H1 (cell line): Measurements from ENCODE around the gene ATP5ME. TPM values are rescaled to one million over a fixed set of nuclear protein-coding genes. Genes with fewer than 3 reads are reported as not detected.
A peak's percentile ranks its signal among the peaks of the same experiment; 100 is the strongest.

Experiments
- CBX5 ChIP-seq: fragments of 300-800, 300-1000 bp; sonication (generic); IDR thresholded peaks from 2 replicates; pipeline ENCODE4 v1.7.1; 2016; ENCODE audit warnings: antibody characterized with exemption, low read length, low read depth
- CHD1 ChIP-seq: IDR thresholded peaks from 2 replicates; pipeline ENCODE4 v1.6.1; 2012; ENCODE audit warnings: low read depth, low read length, improper control_type of control experiment
- KDM4A ChIP-seq: IDR thresholded peaks from one replicate; pipeline ENCODE4 v1.7.1; 2012; ENCODE audit warnings: low read depth, mild to moderate bottlenecking, moderate library complexity, low read length, inconsistent platforms; ENCODE audit not compliant: severe bottlenecking
- PHF8 ChIP-seq: fragments of 200-600 bp; sonication (generic); conservative IDR thresholded peaks from 2 replicates; pipeline ENCODE4 v1.7.1; 2012; ENCODE audit warnings: low read depth, mild to moderate bottlenecking, inconsistent platforms, low read length, moderate library complexity
- SP1 ChIP-seq: IDR thresholded peaks from 2 replicates; pipeline ENCODE4 v1.6.1; 2011; ENCODE audit warnings: low read depth, low read length
- SP2 ChIP-seq: IDR thresholded peaks from 2 replicates; pipeline ENCODE4 v1.6.1; 2012; ENCODE audit warnings: mild to moderate bottlenecking, low read length, inconsistent platforms
- polyA plus RNA-seq, 7 experiments: library from polyadenylated mRNA; depleted of rRNA in 3 of 7; stranded (reverse) in 5 of 7; unstranded in 2 of 7; fragments of >200 nt in 5 of 7; fragments of 200-250 nt in 2 of 7; gene quantifications; 1 replicate in 5 of 7; 2 replicates in 1 of 7; 4 replicates in 1 of 7; pipeline versions ENCODE4 v1.2.1 to v1.2.3, GENCODE V29; 2011 to 2013; ENCODE audit warnings: missing spikeins in 2 of 7, mixed read lengths in 2 of 7
- total RNA-seq: library from RNA; stranded (reverse); fragmentation: NEBNext Ultra II Directional; extraction: Animal tissue kit (Norgen Biotek cat#: 25700); gene quantifications from 2 replicates; pipeline ENCODE4 v1.2.1, GENCODE V29; 2021
- TF ChIP-seq, protein P1 (sequence below): fragments of 300-600 bp; sonication (generic); IDR thresholded peaks from 2 replicates; pipeline ENCODE4 v1.7.1; 2012; ENCODE audit warnings: low read length, moderate library complexity, mild to moderate bottlenecking, inconsistent platforms; ENCODE audit not compliant: insufficient replicate concordance
- TF ChIP-seq, protein P2 (sequence below), 3 experiments: IDR thresholded peaks; 1 replicate in 2 of 3; 2 replicates in 1 of 3; pipeline versions ENCODE4 v1.5.1 to v1.6.1; 2011; ENCODE audit warnings: low read length in 3 of 3, mild to moderate bottlenecking in 3 of 3, inconsistent platforms in 2 of 3, low read depth in 1 of 3, moderate library complexity in 1 of 3; ENCODE audit not compliant: insufficient read depth in 1 of 3; ENCODE audit errors: control extremely low read depth in 1 of 3

Gene ATP5ME
- total and polyA plus RNA-seq, 2 of the 8 experiments (the other 6 are each of a cell fraction or from before 2014, with no cell fraction given), result 375 to 450 TPM

DNA sequence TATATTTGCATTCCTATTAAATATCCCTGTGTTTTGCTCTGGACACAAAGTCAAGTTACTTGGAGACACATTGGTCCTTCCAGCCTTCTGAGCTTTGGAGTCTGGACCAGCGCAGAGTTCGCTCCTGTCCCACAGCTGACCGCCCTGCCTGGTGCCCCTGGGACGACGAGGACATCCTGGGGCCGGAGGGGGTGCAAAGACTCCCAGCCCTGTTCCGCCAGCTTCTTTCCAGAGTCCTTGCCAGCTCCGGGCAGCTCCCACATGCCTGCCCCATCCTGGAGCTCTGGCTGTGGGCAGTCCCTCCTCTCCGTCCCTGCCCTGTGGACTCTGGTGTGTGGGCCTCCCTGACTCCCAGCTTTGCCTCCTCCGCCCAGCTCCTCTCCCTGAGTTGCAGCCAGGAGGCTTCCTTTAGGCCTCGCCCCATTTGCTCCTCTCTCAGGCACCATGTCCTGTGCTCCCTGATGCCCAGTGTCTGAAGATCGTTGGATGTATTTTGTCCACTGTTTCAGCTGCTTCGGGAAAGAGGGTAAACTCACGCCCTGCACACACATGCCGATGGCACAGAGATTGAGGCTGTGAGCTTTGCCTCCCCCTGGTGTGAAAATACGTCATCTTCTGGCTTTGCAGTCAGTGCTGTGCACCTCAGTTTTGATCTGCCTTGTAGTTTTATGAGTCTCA lies 26.6 kb upstream of the ATP5ME start (continued):
- TF ChIP-seq, protein P1, sequence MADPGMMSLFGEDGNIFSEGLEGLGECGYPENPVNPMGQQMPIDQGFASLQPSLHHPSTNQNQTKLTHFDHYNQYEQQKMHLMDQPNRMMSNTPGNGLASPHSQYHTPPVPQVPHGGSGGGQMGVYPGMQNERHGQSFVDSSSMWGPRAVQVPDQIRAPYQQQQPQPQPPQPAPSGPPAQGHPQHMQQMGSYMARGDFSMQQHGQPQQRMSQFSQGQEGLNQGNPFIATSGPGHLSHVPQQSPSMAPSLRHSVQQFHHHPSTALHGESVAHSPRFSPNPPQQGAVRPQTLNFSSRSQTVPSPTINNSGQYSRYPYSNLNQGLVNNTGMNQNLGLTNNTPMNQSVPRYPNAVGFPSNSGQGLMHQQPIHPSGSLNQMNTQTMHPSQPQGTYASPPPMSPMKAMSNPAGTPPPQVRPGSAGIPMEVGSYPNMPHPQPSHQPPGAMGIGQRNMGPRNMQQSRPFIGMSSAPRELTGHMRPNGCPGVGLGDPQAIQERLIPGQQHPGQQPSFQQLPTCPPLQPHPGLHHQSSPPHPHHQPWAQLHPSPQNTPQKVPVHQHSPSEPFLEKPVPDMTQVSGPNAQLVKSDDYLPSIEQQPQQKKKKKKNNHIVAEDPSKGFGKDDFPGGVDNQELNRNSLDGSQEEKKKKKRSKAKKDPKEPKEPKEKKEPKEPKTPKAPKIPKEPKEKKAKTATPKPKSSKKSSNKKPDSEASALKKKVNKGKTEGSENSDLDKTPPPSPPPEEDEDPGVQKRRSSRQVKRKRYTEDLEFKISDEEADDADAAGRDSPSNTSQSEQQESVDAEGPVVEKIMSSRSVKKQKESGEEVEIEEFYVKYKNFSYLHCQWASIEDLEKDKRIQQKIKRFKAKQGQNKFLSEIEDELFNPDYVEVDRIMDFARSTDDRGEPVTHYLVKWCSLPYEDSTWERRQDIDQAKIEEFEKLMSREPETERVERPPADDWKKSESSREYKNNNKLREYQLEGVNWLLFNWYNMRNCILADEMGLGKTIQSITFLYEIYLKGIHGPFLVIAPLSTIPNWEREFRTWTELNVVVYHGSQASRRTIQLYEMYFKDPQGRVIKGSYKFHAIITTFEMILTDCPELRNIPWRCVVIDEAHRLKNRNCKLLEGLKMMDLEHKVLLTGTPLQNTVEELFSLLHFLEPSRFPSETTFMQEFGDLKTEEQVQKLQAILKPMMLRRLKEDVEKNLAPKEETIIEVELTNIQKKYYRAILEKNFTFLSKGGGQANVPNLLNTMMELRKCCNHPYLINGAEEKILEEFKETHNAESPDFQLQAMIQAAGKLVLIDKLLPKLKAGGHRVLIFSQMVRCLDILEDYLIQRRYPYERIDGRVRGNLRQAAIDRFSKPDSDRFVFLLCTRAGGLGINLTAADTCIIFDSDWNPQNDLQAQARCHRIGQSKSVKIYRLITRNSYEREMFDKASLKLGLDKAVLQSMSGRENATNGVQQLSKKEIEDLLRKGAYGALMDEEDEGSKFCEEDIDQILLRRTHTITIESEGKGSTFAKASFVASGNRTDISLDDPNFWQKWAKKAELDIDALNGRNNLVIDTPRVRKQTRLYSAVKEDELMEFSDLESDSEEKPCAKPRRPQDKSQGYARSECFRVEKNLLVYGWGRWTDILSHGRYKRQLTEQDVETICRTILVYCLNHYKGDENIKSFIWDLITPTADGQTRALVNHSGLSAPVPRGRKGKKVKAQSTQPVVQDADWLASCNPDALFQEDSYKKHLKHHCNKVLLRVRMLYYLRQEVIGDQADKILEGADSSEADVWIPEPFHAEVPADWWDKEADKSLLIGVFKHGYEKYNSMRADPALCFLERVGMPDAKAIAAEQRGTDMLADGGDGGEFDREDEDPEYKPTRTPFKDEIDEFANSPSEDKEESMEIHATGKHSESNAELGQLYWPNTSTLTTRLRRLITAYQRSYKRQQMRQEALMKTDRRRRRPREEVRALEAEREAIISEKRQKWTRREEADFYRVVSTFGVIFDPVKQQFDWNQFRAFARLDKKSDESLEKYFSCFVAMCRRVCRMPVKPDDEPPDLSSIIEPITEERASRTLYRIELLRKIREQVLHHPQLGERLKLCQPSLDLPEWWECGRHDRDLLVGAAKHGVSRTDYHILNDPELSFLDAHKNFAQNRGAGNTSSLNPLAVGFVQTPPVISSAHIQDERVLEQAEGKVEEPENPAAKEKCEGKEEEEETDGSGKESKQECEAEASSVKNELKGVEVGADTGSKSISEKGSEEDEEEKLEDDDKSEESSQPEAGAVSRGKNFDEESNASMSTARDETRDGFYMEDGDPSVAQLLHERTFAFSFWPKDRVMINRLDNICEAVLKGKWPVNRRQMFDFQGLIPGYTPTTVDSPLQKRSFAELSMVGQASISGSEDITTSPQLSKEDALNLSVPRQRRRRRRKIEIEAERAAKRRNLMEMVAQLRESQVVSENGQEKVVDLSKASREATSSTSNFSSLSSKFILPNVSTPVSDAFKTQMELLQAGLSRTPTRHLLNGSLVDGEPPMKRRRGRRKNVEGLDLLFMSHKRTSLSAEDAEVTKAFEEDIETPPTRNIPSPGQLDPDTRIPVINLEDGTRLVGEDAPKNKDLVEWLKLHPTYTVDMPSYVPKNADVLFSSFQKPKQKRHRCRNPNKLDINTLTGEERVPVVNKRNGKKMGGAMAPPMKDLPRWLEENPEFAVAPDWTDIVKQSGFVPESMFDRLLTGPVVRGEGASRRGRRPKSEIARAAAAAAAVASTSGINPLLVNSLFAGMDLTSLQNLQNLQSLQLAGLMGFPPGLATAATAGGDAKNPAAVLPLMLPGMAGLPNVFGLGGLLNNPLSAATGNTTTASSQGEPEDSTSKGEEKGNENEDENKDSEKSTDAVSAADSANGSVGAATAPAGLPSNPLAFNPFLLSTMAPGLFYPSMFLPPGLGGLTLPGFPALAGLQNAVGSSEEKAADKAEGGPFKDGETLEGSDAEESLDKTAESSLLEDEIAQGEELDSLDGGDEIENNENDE, result no peak
- TF ChIP-seq, protein P2, sequence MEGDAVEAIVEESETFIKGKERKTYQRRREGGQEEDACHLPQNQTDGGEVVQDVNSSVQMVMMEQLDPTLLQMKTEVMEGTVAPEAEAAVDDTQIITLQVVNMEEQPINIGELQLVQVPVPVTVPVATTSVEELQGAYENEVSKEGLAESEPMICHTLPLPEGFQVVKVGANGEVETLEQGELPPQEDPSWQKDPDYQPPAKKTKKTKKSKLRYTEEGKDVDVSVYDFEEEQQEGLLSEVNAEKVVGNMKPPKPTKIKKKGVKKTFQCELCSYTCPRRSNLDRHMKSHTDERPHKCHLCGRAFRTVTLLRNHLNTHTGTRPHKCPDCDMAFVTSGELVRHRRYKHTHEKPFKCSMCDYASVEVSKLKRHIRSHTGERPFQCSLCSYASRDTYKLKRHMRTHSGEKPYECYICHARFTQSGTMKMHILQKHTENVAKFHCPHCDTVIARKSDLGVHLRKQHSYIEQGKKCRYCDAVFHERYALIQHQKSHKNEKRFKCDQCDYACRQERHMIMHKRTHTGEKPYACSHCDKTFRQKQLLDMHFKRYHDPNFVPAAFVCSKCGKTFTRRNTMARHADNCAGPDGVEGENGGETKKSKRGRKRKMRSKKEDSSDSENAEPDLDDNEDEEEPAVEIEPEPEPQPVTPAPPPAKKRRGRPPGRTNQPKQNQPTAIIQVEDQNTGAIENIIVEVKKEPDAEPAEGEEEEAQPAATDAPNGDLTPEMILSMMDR (IDR thresholded peaks at IDR 0.05; ENCODE audit: control extremely low read depth in 1 of 3, insufficient read depth in 1 of 3, low read depth in 1 of 3, low read length in 3 of 3), result peak in 2 of 3 experiments; percentile 28 to 35; a peak in 2 of 4 replicates
- no peak for TF ChIP-seq SP2
- no peak for TF ChIP-seq CBX5
- TF ChIP-seq CHD1, result no peak
- TF ChIP-seq PHF8, result no peak
- TF ChIP-seq KDM4A, result no peak
- no peak for TF ChIP-seq SP1
